Prostate gland (tissue), 2 donors: ENCODE measurements around the gene TMC4.

Source experiments
- CTCF ChIP-seq, 4 experiments: fragments of 200-600 bp in 2 of 4; fragments of 450-650 bp in 2 of 4; sonication (generic) in 2 of 4; IDR thresholded peaks; 1 replicate in 3 of 4; 2 replicates in 1 of 4; pipeline ENCODE4 v1.5.1; 2016 to 2019; ENCODE audit warnings: antibody characterized with exemption in 4 of 4, mild to moderate bottlenecking in 2 of 4, moderate library complexity in 2 of 4
- POLR2AphosphoS5 ChIP-seq: sonication (generic); formaldehyde crosslinking; IDR thresholded peaks from one replicate; pipeline ENCODE4 v1.6.1; 2017; ENCODE audit warnings: antibody characterized with exemption

GRCh38 chr19:54173951-54174834, 1.2 kb upstream of the TMC4 start:
- TF ChIP-seq POLR2AphosphoS5 (no peak), CTCF (IDR thresholded peaks at IDR 0.05) (no peak)
